AG10803 (cell line): Measurements from ENCODE around the gene ARIH1.

ENCODE experiments used
- DNase-seq: peaks from one replicate; pipeline ENCODE4 v3.0.0; 2010; ENCODE audit warnings: low read depth
- H3K4me3 ChIP-seq: 2 replicates; pipeline ENCODE4 v1.5.1; 2011; ENCODE audit warnings: mild to moderate bottlenecking, low read length, control low read depth
- TF ChIP-seq, protein P1 (sequence below): conservative IDR thresholded peaks from 2 replicates; pipeline ENCODE4 v1.5.1; 2011; ENCODE audit warnings: mild to moderate bottlenecking, low read length, control low read depth, inconsistent platforms

The ARIH1 gene

DNA sequence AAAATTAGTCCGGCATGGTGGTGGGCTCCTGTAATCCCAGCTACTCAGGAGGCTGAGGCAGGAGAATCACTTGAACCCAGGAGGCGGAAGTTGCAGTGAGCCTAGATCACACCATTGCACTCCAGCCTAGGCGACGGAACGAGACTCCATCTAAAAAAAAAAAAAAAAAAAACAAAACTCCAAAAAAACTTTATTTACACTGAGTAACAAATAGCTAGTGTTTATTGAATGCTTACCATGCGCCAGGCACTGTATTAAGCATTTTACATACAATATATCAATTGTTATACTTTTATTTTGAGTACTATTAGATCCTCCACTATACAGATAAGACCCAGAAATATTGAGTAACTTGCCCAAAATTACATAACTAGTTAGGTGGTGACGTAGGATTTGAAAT is 17.4 kb upstream of the ARIH1 start:
- DNase-seq, result no peak
- TF ChIP-seq, protein P1, sequence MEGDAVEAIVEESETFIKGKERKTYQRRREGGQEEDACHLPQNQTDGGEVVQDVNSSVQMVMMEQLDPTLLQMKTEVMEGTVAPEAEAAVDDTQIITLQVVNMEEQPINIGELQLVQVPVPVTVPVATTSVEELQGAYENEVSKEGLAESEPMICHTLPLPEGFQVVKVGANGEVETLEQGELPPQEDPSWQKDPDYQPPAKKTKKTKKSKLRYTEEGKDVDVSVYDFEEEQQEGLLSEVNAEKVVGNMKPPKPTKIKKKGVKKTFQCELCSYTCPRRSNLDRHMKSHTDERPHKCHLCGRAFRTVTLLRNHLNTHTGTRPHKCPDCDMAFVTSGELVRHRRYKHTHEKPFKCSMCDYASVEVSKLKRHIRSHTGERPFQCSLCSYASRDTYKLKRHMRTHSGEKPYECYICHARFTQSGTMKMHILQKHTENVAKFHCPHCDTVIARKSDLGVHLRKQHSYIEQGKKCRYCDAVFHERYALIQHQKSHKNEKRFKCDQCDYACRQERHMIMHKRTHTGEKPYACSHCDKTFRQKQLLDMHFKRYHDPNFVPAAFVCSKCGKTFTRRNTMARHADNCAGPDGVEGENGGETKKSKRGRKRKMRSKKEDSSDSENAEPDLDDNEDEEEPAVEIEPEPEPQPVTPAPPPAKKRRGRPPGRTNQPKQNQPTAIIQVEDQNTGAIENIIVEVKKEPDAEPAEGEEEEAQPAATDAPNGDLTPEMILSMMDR, result no peak
- no peak overlapping the region for H3K4me3 ChIP-seq

DNA sequence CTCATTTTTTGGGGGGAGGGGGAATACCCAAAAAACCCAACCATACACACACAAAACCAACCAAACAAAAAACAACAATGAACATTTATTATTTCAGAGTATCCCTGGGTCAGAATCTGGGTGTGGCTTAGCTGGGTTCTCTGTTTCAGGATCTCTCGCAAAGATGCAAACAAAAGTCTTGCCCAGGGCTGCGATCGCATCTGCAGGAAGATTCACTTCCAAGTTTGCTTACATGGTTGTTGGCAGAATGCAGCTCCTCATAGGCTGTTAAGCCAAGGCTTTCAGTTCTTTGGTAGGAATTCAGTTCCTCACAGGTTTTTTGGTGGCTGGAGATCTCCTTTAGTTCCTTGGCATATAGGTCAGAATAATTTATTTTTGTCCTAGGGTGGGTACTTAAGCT is 13.7 kb upstream of the ARIH1 start:
- DNase-seq, result no peak
- no peak overlapping the region for H3K4me3 ChIP-seq
- TF ChIP-seq, protein P1, result no peak

DNA sequence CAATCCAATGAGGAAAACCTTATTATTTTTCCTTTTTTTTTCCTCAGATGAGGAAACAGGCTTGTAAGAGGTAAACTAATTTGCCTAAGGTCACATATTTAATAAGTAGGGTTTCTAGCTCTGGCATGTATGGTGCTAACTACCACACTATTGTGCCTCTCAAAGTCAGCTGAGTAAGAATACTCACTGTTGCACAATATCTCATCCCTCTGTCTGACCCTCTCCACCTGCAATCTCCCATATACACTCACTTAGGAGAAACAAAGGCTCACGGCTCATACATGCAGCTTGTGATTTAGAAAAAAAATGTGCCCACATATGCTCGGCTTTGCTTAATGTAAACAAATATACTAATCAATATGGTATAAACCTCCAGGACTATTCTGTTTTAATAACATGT is 10.4 kb upstream of the ARIH1 start:
- H3K4me3 ChIP-seq, result no peak overlapping the region
- TF ChIP-seq, protein P1, result no peak
- DNase-seq, result no peak

DNA sequence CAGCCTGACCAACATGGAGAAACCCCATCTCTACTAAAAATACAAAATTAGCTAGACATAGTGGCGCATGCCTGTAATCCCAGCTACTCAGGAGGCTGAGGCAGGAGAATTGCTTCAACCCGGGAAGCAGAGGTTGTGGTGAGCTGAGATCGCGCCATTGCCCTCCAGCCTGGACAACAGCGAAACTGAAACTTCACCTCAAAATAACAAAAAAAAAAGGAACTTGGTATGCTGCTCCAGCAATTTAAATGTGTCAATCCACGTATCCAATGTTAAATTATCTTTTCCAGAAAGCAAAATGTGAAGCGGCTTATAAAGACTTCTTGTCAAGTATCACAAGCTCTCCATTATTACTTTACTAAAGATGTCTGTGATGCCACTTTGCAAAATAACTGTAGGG is 9.9 kb upstream of the ARIH1 start:
- no peak overlapping the region for H3K4me3 ChIP-seq
- TF ChIP-seq, protein P1, result no peak
- no peak for DNase-seq

DNA sequence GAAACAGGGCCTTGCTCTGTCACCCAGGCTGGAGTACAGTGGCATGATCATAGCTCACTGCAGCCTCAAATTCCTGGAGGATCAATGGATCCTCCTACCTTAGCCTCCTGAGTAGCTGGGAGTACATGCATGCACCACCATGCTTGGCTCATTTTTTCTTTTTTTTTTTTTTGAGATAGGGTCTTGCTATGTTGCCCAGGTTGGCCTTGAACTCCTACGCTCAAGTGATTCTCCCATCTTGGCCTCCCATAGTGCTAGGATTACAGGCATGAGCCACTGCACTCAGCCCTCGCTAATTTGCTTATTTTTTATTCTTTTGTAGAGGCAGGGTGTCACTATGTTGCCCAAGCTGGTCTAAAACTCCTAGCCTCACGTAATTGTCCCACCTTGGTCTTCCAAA is 6.0 kb upstream of the ARIH1 start:
- TF ChIP-seq, protein P1, result no peak
- no peak overlapping the region for H3K4me3 ChIP-seq
- no peak for DNase-seq

DNA sequence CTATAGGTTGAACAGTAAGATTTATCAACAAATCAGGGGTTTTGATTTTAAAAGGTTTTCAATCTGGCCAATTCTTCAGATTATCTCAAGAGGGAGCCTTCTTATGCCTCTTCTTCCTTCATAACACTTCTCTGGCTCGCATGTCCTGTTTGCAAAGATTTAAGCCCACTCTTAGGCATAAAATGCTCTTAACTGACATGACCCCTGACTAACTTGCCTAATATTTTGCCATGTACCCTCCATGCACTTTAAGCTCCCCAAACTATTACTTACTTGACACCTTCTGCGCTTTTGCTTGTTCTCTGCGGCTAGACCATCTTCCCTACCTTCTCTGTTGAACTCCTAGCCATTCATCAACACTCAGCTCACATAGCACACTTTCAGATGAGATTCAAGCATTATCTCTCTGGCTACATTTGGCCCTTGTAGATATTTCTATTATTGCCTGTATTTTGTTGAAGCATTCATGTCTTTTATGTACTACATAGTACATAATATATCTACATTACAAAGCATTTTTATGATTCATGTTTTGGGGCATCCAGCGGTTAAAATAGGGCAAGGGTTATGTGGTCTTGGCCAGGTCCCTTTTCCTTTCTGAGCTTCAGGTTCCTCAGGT is 1.0 kb upstream of the ARIH1 start:
- peak overlapping the region; percentile 90 for H3K4me3 ChIP-seq
- DNase-seq, result peak; percentile 50
- TF ChIP-seq, protein P1, result peak; percentile 44

DNA sequence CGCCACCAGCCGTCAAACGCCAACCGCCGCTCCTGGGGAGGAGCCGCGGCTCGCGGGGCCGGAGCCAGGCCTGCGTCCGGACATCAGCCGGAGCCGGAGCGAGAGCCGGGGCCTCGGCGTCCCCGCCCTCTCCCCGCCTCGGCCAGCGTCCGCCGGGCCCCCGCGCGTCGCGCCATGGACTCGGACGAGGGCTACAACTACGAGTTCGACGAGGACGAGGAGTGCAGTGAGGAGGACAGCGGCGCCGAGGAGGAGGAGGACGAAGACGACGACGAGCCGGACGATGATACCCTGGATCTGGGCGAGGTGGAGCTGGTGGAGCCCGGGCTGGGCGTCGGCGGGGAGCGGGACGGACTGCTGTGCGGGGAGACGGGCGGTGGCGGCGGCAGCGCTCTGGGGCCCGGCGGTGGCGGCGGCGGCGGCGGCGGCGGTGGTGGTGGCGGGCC is 359 bp downstream of the ARIH1 start:
- TF ChIP-seq, protein P1, result no peak
- DNase-seq, result no peak

More for the DNA sequence above, 359 bp downstream of the ARIH1 start:
- peak overlapping the region; percentile 90 for H3K4me3 ChIP-seq
